ENCODE results near the gene PIK3CB.

DNA sequence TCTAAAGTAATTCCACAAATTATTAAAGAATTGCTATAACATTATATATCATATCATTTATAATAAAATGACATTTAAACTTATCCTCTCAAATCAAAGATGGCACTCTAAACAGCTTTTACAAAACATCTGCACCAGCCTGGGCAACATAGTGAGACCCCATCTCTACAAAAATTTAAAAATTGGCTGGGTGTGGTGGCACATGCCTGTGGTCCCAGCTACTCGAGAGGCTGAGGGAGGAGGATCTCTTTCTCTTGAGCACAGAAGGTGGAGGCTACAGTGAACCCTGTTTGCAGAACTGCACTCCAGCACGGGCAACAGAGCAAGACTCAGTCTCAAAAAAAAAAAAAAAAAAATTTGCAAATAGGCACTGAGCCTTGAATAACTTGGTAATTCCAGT lies 63.1 kb downstream of the PIK3CB start:
- TF ChIP-seq, protein P1, sequence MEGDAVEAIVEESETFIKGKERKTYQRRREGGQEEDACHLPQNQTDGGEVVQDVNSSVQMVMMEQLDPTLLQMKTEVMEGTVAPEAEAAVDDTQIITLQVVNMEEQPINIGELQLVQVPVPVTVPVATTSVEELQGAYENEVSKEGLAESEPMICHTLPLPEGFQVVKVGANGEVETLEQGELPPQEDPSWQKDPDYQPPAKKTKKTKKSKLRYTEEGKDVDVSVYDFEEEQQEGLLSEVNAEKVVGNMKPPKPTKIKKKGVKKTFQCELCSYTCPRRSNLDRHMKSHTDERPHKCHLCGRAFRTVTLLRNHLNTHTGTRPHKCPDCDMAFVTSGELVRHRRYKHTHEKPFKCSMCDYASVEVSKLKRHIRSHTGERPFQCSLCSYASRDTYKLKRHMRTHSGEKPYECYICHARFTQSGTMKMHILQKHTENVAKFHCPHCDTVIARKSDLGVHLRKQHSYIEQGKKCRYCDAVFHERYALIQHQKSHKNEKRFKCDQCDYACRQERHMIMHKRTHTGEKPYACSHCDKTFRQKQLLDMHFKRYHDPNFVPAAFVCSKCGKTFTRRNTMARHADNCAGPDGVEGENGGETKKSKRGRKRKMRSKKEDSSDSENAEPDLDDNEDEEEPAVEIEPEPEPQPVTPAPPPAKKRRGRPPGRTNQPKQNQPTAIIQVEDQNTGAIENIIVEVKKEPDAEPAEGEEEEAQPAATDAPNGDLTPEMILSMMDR (conservative IDR thresholded peaks at IDR 0.05 in 1 of 2, IDR thresholded peaks at IDR 0.05 in 1 of 2; ENCODE audit: extremely low read depth in 1 of 2, insufficient read depth in 1 of 2, low read depth in 1 of 2, low read length in 2 of 2), result no peak
- TF ChIP-seq EZH2 (IDR thresholded peaks at IDR 0.05; ENCODE audit: borderline replicate concordance, low read length), result no peak
